CD14-positive monocyte (primary cell): ENCODE measurements around the gene LEMD1. TPM values are rescaled to one million over a fixed set of nuclear protein-coding genes. Genes with fewer than 3 reads are reported as not detected.

Experiments used
- DNase-seq, 3 donors: peaks; one replicate each; pipeline ENCODE4 v3.0.0-alpha.2; 2011 to 2022
- H2AFZ ChIP-seq: 2 replicates; pipeline ENCODE4 v1.6.0; 2012; ENCODE audit warnings: mild to moderate bottlenecking, low read depth, low read length, inconsistent platforms; ENCODE audit not compliant: insufficient read depth, poor library complexity, severe bottlenecking
- H3K27ac ChIP-seq, 2 donors: 1 replicate in 1 of 2; 2 replicates in 1 of 2; pipeline ENCODE4 v1.5.1; 2012 to 2013; ENCODE audit warnings: low read length in 2 of 2, control low read depth in 1 of 2, inconsistent platforms in 1 of 2, low read depth in 1 of 2, mild to moderate bottlenecking in 1 of 2
- H3K27me3 ChIP-seq, 2 donors: one replicate each; pipeline versions ENCODE4 v1.6.0 to v1.6.1; 2011 to 2013; ENCODE audit warnings: low read length in 2 of 2; ENCODE audit not compliant: control insufficient read depth in 2 of 2, insufficient read depth in 2 of 2
- H3K36me3 ChIP-seq, 2 donors: replicated peaks in 1 of 2; 1 replicate in 1 of 2; 2 replicates in 1 of 2; pipeline versions ENCODE4 v1.5.1 to v1.6.1; 2012 to 2013; ENCODE audit warnings: low read length in 2 of 2, control low read depth in 1 of 2, inconsistent platforms in 1 of 2, mild to moderate bottlenecking in 1 of 2; ENCODE audit not compliant: insufficient read depth in 2 of 2, control insufficient read depth in 1 of 2
- H3K4me1 ChIP-seq, 2 donors: 1 replicate in 1 of 2; 2 replicates in 1 of 2; pipeline versions ENCODE4 v1.5.1 to v1.6.1; 2012 to 2013; ENCODE audit warnings: low read length in 2 of 2, control low read depth in 1 of 2, inconsistent platforms in 1 of 2, mild to moderate bottlenecking in 1 of 2, moderate library complexity in 1 of 2; ENCODE audit not compliant: insufficient read depth in 2 of 2, control insufficient read depth in 1 of 2
- H3K4me2 ChIP-seq: replicated peaks from 2 replicates; pipeline ENCODE3; 2012; ENCODE audit warnings: low read length, moderate library complexity, mild to moderate bottlenecking; ENCODE audit not compliant: poor library complexity, severe bottlenecking; ENCODE audit errors: extremely low read depth
- H3K4me3 ChIP-seq, 3 experiments: fragments of 200-600 bp in 1 of 3; sonication (generic) in 1 of 3; replicated peaks in 1 of 3; 1 replicate in 2 of 3; 2 replicates in 1 of 3; pipeline ENCODE4 v1.5.1; 2011 to 2013; ENCODE audit warnings: low read length in 3 of 3, mild to moderate bottlenecking in 3 of 3, control low read depth in 2 of 3, low read depth in 2 of 3, inconsistent platforms in 1 of 3, moderate library complexity in 1 of 3
- H3K79me2 ChIP-seq: 2 replicates; pipeline ENCODE4 v1.6.0; 2012; ENCODE audit warnings: mild to moderate bottlenecking, control low read depth, inconsistent platforms, low read length, moderate library complexity; ENCODE audit not compliant: insufficient read depth
- H3K9ac ChIP-seq: 2 replicates; pipeline ENCODE4 v1.6.0; 2017; ENCODE audit warnings: low read length, mild to moderate bottlenecking; ENCODE audit not compliant: insufficient read depth, poor library complexity, severe bottlenecking
- H3K9me3 ChIP-seq, 2 donors: replicated peaks in 1 of 2; 1 replicate in 1 of 2; 2 replicates in 1 of 2; pipeline versions ENCODE4 v1.5.1 to v1.6.1; 2012 to 2013; ENCODE audit warnings: low read length in 2 of 2, control low read depth in 1 of 2; ENCODE audit not compliant: control insufficient read depth in 1 of 2, insufficient read depth in 1 of 2
- H4K20me1 ChIP-seq: 2 replicates; pipeline ENCODE4 v1.6.0; 2012; ENCODE audit warnings: mild to moderate bottlenecking, low read length, control low read depth, moderate library complexity; ENCODE audit not compliant: insufficient read depth
- H3K27ac Mint-ChIP-seq, 7 donors: one replicate each; pipeline ENCODE4 v1.8.0; 2020; ENCODE audit warnings: mild to moderate bottlenecking in 7 of 7, mixed read lengths in 7 of 7, moderate library complexity in 6 of 7, inconsistent platforms in 2 of 7
- H3K27me3 Mint-ChIP-seq, 3 donors: one replicate each; pipeline ENCODE4 v1.8.0; 2021 to 2022; ENCODE audit warnings: low read depth in 3 of 3, mild to moderate bottlenecking in 3 of 3, mixed read lengths in 3 of 3, moderate library complexity in 3 of 3, inconsistent platforms in 1 of 3
- H3K36me3 Mint-ChIP-seq, 2 donors: one replicate each; pipeline ENCODE4 v1.8.0; 2020; ENCODE audit warnings: mixed read lengths in 2 of 2, inconsistent platforms in 1 of 2, mild to moderate bottlenecking in 1 of 2
- H3K4me1 Mint-ChIP-seq: one replicate; pipeline ENCODE4 v1.8.0; 2020; ENCODE audit warnings: mild to moderate bottlenecking, mixed read lengths
- H3K4me3 Mint-ChIP-seq, 2 donors: one replicate each; pipeline ENCODE4 v1.8.0; 2020; ENCODE audit warnings: mild to moderate bottlenecking in 2 of 2, mixed read lengths in 2 of 2, moderate library complexity in 1 of 2
- H3K9me3 Mint-ChIP-seq, 7 donors: one replicate each; pipeline ENCODE4 v1.8.0; 2020 to 2022; ENCODE audit warnings: mixed read lengths in 7 of 7, mild to moderate bottlenecking in 6 of 7, moderate library complexity in 6 of 7, inconsistent platforms in 2 of 7
- WGBS: methylation state at CpG from one replicate; pipeline ENCODE4 v1.1.5; 2013; ENCODE audit warnings: missing lambda C conversion rate; ENCODE audit not compliant: insufficient coverage; 5-methylcytosine and 5-hydroxymethylcytosine counted together
- intact Hi-C, 2 donors: fragments of 100-400 bp; cut with micrococcal nuclease; formaldehyde crosslinking; loops; one replicate each; pipeline versions ENCODE4 v1.15.0 to v1.15.1; 2023
- polyA plus RNA-seq, 3 donors: library from polyadenylated mRNA; depleted of rRNA in 1 of 3; unstranded in 2 of 3; stranded (reverse) in 1 of 3; fragments of 300-500 nt in 2 of 3; fragments of >200 nt in 1 of 3; fragmentation: Illumina TruSeq in 2 of 3; gene quantifications; 1 replicate in 2 of 3; 2 replicates in 1 of 3; pipeline ENCODE4 v1.2.3, GENCODE V29; 2012 to 2021
- TF ChIP-seq, protein P1 (sequence below): fragments of 200-600 bp; IDR thresholded peaks from one replicate; pipeline ENCODE4 v1.8.0; 2022; ENCODE audit warnings: antibody characterized with exemption, mild to moderate bottlenecking

The LEMD1 gene
- polyA plus RNA-seq, 3 donors, result not detected

DNA sequence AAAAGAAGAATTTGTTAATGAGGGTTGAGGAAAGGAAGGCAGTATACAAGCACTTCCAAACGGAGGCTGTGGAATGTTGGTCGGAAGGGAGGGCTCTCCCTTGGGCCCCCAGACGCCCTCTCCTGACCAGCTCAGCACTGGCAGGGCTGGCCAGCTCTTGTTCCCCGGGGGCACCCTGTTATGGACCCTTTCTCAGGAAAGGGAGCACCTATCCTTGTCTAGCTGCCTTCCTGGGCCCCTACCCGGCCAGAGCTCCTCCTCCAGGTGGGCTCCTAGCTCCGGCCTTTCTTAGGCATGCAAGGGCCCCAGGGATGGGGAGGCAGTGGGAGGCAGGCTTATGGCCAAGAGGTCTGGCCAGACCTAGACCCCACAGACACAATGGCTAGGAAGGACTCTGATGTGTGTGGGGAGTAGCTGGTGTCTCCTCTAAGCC, 33.1 kb upstream of the LEMD1 start:
- H4K20me1 ChIP-seq, result no peaks in the 10 kb centered on the region
- H3K4me1 ChIP-seq, result peaks cover 0 to 8% of the 10 kb centered on the region in 2 donors
- H3K79me2 ChIP-seq, result no peaks in the 10 kb centered on the region
- H3K4me3 ChIP-seq, result no peak overlapping the region
- Mint-ChIP-seq H3K9me3 (peaks cover 0 to 17% (median 2%) of the 10 kb centered on the region in 7 donors), H3K4me3 (peak overlapping the region in 1 of 2 donors; percentile 74), H3K27ac (no peak overlapping the region), H3K27me3 (peaks cover 74 to 91% (median 78%) of the 10 kb centered on the region in 3 donors), H3K4me1 (peaks cover 6% of the 10 kb centered on the region), H3K36me3 (no peaks in the 10 kb centered on the region)
- TF ChIP-seq, protein P1, sequence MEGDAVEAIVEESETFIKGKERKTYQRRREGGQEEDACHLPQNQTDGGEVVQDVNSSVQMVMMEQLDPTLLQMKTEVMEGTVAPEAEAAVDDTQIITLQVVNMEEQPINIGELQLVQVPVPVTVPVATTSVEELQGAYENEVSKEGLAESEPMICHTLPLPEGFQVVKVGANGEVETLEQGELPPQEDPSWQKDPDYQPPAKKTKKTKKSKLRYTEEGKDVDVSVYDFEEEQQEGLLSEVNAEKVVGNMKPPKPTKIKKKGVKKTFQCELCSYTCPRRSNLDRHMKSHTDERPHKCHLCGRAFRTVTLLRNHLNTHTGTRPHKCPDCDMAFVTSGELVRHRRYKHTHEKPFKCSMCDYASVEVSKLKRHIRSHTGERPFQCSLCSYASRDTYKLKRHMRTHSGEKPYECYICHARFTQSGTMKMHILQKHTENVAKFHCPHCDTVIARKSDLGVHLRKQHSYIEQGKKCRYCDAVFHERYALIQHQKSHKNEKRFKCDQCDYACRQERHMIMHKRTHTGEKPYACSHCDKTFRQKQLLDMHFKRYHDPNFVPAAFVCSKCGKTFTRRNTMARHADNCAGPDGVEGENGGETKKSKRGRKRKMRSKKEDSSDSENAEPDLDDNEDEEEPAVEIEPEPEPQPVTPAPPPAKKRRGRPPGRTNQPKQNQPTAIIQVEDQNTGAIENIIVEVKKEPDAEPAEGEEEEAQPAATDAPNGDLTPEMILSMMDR, result no peak
- H3K9ac ChIP-seq, result no peak overlapping the region
- H3K27me3 ChIP-seq, result peaks cover 53 to 91% of the 10 kb centered on the region in 2 donors
- H3K27ac ChIP-seq, result no peak overlapping the region
- no peak overlapping the region for H3K4me2 ChIP-seq
- H3K9me3 ChIP-seq, result peaks cover 0 to 18% of the 10 kb centered on the region in 2 donors
- H2AFZ ChIP-seq, result no peak overlapping the region
- intact Hi-C loops, result no loop called here
- DNase-seq, result no peak
- WGBS, result 10% methylated on average over 2 of the region's 6 CpGs
- no peaks in the 10 kb centered on the region for H3K36me3 ChIP-seq

GRCh38 chr1:205453466-205453865, 31.6 kb upstream of the LEMD1 start:
- Mint-ChIP-seq H3K36me3 (no peaks in the 10 kb centered on the region), H3K27ac (no peak overlapping the region), H3K4me1 (peaks cover 6% of the 10 kb centered on the region), H3K27me3 (peaks cover 64 to 84% (median 72%) of the 10 kb centered on the region in 3 donors), H3K4me3 (peak overlapping the region in 1 of 2 donors; percentile 46), H3K9me3 (peaks cover 0 to 17% (median 2%) of the 10 kb centered on the region in 7 donors)
- Histone ChIP-seq H2AFZ (no peak overlapping the region), H3K4me2 (no peak overlapping the region), H3K4me1 (peaks cover 0 to 8% of the 10 kb centered on the region in 2 donors), H4K20me1 (no peaks in the 10 kb centered on the region), H3K4me3 (no peak overlapping the region), H3K27me3 (peaks cover 44 to 82% of the 10 kb centered on the region in 2 donors), H3K9ac (no peak overlapping the region), H3K36me3 (no peaks in the 10 kb centered on the region), H3K27ac (no peak overlapping the region), H3K79me2 (no peaks in the 10 kb centered on the region), H3K9me3 (peaks cover 0 to 18% of the 10 kb centered on the region in 2 donors)
- intact Hi-C loops, result no loop called here
- no peak for DNase-seq
- TF ChIP-seq, protein P1, result no peak
- 44% methylated on average over 1 of the region's 3 CpGs for WGBS
